GM18519 (cell line): ENCODE measurements around the gene UVRAG.
"Not testable (repeated sequence)": the region's sequence is repeated elsewhere in the genome, so short reads cannot be mapped to it uniquely, and the experiment has no call there.

Source experiments
- ATAC-seq: cut with Tn5 transposase; IDR thresholded peaks from one replicate; pipeline ENCODE4 v1.9.1; 2021; ENCODE audit warnings: mild to moderate bottlenecking, moderate library complexity; ENCODE audit not compliant: unreplicated experiment, low FRiP score

The UVRAG gene

DNA sequence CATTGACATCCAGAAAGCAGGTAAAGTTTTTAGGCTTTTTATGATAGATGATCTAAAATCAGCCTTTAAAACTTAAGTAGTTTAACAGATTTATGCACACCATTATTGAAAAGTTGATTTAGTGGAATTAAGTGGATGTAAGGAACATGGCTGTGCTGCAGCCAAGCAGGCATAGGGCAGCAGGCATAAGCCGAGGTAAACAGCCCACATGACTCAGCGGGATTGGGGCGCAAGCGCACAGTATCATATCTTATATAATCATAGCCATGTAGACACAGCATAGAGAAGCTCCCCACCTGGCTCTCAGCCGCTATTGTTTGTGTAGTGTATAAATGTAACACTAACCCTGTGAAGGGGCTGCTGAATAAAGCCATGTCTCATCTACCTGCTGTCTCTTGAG, 233.8 kb downstream of the UVRAG start:
- ATAC-seq = no peak

DNA sequence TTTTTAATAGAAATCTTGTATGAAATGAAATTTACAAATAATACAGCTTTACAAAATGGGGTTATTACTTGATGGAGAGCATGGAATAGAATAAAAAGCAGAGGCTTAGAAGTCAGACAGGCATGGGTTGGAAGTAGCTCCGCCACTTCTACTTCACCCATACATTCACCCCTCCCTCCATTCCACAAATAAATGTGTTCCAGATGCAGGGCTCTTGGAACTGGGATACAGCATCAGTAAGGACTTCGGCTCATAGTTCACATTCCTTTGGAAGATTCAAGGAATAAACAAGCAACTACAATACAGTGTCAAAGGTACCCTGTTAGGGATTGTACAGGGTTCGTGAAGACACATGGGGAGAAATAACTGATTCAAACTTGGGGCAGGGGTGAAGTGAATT, 234.5 kb downstream of the UVRAG start:
- no peak for ATAC-seq

DNA sequence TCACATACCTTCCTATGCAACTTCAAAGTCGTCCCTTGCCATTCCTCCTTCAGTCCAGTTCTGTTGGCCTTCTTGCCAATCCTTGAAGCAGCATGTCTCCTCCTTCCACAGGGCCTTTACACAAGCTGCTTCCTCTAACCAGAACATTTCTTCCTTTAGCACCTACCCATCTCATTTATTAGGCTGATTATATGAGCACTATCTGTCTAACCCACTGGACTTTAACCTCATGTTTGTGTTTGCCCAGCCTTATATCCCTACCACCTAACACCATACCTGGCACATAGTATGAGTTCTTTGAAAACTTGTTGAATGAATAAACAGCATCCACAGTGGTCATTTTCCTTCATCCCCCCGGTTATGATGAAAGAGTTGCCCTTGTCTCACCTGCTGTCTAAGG, 236.9 kb downstream of the UVRAG start:
- no peak for ATAC-seq

DNA sequence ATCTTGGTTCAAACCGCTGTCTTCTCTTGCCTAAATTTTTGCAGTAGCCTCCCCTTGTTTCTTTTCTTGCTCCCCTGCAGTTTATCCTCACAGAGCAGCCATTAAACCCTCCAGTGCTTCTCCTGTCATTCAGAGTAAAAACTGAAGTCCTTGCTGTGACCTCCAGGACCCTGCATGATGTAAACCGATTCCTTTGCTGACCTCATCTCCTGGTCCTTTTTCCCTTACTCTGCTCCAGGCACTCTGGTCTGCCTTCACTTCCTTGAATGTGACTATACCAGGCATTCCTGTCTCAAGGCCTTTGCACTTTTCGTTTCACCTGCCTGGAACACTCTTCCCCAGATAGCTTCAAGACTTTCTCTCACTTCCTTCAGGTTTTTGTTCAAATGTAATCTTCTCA, 239.3 kb downstream of the UVRAG start:
- no peak for ATAC-seq

DNA sequence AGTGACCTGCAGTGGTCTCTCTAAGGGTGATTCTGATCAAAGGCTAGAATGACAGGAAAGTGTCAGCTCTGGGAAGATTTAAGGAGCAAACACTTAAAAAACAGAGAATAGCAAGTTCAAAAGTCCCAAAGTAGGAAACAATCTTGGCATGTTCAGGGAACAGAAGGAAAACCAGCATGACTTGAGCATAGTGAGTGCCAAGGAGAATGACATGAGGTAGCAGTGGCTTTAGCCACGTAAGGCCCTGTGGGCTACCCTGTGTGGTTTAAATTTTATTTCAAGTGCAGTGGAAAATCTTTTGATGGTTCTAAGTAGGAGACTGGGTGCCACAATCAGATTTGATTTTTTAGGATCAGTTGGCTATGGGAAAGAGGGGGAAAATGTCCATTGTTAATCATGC, 241.9 kb downstream of the UVRAG start:
- ATAC-seq = no peak

DNA sequence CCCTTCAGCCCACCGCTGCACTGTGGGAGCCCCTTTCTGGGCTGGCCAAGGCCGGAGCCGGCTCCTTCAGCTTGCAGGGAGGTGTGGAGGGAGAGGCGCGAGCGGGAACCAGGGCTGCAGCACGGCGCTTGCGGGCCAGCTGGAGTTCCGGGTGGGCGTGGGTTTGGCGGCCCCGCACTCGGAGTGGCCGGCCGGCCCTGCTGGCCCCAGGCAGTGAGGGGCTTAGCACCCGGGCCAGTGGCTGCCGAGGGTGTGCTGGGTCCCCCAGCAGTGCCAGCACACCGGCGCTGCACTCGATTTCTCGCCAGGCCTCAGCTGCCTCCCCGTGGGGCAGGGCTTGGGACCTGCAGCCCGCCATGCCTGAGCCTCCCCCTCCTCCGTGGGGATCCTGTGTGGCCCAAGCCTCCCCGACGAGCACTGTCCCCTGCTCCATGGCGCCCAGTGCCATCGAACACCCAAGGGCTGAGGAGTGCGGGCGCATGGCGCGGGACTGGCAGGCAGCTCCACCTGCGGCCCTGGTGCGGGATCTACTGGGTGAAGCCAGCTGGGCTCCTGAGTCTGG, 245.5 kb downstream of the UVRAG start:
- ATAC-seq = not testable (repeated sequence)

DNA sequence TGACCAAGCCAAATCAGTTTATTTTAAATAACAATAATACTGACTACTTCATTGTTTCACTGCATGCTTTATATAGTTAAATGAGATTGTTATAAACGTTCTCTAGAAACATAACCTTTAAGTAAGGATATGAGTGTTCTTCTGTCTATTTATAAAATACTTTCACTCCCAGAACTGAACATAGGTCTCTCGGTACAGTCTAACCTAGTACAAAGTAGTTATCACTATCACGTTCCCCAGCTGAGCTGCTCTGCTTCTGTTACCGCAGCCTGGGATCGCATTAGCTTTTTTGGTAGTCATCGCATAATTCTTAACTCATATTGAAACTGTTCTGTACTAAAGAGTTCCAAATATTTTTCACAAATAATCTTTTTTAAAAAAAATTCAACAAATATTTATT, 247.7 kb downstream of the UVRAG start:
- peak; percentile 99 for ATAC-seq

DNA sequence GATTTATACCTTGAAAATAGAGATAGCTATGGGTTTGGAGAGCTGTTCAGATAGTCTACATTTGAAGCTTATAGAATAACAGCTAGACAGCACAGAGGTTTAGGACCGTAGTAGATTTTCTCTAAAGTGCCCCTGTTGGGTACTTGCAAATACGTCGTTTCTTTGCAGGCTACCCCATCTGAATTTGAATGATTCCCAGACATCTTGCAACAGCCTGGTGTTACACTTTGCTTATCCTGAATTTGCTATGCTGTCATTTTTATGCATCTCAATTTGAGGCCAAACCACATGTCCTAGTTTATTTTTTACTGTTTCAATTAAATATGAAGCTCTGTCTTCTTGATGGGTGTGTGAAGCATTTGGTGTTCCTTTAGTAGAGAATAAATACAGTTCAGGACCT, 249.2 kb downstream of the UVRAG start:
- no peak for ATAC-seq

DNA sequence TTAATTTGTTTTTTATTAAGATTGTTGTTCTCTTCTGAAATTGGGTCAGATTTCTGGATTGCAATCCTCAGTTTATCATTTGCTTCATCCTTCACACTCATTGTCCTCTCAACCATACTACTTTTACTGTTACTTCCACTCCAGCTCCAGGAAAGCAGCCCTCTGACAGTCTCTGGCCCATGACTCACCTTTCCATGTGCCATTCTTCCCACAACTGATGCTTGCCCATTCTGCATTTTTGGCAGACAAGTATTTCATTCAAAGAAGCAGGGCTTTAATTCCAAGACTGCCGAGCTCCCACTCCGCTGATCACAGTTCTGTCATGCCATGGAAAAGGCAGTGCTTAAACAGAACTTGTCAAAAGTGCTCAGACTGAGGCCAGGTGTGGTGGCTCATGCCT, 252.1 kb downstream of the UVRAG start:
- ATAC-seq = no peak

DNA sequence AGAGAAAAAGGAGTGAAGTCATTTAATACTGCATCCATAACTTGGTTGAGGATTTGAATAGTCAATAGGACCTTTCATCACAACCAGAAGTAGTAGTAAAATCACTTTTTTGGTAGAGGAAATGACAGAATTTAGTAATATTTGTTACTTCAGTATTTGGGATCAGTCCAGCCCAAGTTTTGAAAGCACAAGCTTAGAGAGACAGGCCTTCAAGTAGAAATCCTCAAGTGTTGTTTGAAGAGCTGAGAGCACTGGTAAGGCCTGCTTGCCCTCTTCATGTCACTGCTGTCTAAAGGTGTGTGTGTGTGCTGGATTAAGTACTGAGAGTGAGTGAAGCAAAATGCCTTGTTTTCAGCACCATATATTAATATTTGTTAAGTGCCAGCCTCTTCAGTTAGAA, 254.0 kb downstream of the UVRAG start:
- ATAC-seq = no peak

DNA sequence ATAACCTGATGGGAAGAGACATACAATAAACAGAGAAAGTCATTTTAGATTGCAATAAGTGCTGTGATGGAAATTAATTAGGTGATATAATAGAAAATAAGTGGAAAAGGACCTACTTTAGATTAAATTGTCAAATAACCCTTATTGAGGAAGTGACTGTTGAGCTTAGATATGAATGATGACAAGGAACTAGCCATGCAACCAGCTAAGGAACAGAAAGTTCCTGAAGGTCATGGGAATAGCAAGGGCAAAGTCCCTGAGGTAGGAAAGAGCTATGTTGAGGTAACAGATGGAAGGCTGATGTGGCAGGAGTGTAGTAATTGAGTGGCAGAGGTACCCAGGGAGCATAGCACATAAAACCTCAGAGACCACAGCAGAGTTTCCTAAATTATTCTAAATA, 256.1 kb downstream of the UVRAG start:
- no peak for ATAC-seq

DNA sequence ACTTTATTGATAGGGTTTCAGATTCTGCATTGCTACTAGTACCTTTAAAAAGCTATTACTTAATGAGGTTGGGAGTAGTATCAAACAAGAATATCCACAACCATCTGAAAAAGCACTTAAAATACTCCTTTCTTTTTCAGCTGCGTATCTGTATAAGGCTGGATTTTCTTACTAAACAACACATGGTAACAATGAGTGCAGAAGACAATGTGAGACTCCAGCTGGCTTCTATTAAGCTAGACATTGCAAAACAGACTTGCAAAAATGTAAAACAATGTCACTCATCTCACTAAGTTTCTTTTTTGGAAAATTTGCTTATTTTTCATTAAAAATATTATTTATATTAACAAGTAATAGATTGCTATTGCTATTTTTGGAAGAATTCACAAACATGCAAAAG, 258.7 kb downstream of the UVRAG start:
- no peak for ATAC-seq

DNA sequence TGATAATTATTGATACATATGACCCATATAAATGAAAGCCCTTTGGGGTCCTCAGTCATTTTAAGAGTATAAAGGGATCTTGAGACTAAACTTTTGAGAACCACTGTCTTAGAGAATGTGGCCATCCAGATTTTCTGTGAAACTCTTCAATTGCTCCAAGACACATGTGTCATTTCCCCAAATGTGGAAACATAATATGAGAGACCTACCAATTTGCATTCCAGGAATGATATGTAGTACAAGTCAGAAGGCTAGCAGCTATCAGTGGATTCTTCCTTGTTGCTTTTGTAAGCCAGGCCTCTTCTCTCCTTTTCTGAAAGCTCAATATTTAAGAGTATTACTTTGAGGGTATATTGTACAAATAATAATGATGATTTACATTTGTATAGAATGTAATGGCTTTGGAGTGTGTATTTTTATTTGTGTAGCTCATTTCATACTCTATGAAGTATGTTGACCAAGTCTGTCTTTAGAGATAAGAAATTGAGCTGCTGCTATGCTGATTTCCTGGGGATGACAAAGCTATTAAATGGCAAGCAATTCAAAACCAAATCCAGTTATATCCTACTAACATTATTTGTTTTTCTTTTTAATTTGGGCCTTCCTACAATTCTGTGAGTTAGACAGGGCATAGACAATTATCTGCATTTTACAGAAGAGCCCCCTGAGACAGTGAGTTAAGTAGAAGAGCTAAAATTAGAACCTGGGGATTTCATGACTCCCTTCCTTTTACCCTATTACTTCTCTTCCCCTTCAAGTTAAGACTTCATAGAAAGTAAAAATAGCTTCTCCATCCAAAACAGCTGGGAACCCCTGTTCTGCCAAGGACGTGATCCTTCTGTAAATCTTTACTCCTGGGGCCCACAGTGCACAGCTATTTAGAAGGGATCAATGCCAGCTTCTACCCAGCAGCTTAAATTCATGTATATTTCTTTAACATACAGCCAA, 259.4 kb downstream of the UVRAG start:
- ATAC-seq = no peak

DNA sequence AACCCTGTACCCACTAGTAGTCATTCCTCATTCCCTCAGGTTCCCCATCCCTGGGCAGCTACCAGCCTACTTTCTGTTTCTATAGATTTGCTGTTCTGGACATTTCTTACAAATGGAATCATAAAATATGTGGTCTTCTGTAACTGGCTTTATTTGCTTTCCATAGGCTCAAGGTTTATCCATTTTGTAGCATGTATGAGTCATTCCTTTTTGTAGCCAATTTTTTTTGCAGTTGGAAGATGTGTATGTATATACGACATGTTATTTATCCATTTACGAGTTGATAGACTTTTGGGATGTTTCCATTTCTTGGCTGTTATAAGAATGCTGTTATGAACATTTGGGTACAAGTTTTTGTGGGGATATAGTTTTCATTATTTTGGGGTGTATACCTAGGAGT, 260.7 kb downstream of the UVRAG start:
- no peak for ATAC-seq

DNA sequence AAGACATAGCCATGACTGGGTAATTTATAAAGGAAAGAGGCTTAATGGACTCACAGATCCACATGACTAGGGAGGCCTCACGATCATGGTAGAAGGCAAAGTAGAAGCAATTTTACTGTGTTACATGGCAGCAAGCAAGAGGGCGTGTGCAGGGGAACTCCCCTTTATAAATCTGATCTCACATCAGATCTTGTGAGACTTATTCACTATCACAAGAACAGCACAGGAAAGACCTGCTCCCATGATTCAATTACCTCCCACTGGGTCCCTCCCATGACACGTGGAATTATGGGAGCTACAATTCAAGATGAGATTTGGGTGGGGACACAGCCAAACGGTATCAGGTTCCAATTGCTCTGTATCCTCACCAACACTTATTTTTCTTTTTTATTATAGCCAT, 261.2 kb downstream of the UVRAG start:
- not testable (repeated sequence) for ATAC-seq

DNA sequence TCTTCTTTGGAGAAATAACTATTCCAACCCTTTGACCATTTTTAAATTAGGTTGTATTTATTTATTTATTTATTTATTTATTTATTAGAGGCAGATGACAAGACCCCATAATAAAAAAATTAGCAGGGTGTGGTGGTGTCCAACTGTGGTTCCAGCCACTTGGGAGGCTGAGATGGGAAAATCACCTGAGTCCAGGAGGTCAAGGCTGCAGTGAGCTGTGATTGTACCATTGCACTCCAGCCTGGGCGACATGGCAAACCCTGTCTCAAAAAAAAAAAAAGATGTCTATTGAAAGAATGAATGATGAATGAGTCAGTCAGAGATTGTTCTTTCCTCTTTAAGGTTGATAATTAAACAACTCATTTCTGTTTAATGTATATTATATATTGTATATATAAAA, 261.7 kb downstream of the UVRAG start:
- no peak for ATAC-seq

DNA sequence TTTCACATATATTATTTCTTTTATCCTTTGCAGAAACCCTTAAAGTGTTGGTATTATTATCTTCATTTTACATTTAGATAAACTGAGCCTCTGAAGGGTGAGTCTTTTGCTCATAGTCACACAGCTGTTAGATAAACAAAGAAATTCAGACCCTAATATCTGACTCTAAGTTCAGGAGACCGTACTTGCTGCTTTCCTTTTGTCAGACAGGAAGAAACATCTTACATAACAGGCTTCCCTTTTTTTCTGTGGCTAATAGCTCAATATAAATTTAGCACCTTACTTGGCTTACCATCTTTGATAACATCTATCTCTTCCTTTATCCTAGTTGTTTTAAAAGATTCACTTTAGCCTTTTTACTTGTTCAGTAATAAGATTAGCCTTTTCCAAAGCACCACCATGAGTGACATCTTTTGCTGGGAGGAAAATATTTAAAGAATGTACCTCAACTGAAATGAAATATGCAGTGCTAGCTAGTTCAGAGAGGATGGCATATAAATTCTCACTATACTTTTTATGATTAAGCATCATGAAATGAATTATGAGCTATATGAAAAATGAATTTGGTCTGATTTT, 262.7 kb downstream of the UVRAG start:
- no peak for ATAC-seq

DNA sequence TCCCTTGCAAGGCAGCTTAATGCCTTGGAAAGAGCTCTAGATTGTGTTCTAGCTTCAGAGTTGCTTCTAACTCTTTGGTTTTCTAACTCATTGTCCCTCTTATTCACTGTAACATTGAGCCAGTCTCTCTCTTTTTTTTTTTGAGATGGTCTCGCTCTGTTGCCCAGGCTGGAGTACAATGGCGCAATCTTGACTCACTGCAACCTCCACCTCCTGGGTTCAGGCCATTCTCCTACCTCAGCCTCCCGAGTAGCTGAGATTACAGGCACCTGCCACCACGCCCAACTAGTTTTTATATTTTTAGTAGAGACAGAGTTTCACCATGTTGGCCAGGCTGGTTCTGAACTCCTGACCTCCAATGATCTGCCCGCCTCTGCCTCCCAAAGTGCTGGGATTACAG, 266.1 kb downstream of the UVRAG start:
- not testable (repeated sequence) for ATAC-seq

DNA sequence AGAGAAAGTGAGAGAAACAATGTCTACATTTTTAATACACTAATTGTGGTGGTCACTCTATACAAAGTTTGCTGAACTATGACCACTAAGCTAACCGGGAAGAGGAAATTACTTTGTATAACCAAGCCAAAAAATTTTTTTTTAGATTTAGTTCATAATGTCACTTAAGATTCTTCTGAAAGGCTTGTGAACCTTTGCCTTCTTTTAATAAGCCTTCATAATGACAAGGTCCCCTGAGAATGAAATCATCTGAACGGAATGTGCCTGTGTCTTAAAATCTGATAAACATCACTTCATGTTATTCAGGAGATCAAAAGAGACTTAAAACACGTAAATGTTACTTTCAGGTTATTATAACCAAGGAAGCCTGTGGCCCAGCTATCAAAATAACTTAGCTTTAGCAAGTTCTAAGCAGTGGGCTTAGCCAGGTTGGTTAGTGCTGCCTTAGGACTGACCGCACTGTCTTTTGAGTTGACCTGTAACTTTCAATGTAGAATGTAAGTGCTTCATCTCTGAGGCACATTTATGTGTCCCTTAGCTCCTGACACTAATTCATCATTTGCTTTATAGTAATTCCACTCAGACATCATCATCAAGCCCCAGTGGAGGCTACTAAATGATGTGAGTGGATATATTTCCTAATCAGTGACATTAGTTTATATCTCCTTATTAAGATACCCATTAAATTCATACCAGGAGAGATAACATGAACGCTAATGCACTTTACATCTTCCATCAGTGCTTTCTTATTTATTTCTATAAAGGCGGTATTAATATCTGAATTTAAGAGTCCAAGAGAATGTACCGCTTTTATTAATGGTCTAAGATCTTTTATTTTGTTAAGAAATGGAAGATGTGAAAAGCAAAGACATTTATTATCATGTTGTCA, 268.8 kb downstream of the UVRAG start:
- no peak for ATAC-seq

DNA sequence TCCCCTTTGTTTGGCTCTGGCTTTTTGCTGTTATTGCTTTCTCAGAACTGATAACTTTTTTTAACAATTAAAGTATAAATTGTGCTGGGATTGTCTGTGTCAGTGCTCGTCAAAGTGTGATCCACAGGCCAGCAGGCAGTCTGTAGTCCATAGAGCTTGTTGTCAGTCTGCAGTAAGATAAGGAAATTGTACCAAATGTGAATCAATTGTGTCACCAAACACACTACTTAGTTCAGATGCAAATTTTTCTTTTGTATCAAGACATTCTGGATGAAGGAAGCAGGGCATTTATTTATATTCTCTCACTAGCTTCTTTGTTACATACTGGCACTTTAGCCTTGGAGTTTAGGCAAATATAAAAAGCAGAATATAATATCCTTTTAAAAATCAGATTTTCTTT, 270.3 kb downstream of the UVRAG start:
- no peak for ATAC-seq
